GM12873 (cell line): Measurements from ENCODE around the gene SASH1.

Experiments used
- TF ChIP-seq, protein P1 (sequence below): IDR thresholded peaks from 2 replicates; pipeline ENCODE4 v1.5.1; 2012; ENCODE audit warnings: low read depth, mild to moderate bottlenecking, moderate library complexity, low read length, control low read depth; ENCODE audit not compliant: insufficient read depth; ENCODE audit errors: missing control alignments

SASH1 gene

DNA sequence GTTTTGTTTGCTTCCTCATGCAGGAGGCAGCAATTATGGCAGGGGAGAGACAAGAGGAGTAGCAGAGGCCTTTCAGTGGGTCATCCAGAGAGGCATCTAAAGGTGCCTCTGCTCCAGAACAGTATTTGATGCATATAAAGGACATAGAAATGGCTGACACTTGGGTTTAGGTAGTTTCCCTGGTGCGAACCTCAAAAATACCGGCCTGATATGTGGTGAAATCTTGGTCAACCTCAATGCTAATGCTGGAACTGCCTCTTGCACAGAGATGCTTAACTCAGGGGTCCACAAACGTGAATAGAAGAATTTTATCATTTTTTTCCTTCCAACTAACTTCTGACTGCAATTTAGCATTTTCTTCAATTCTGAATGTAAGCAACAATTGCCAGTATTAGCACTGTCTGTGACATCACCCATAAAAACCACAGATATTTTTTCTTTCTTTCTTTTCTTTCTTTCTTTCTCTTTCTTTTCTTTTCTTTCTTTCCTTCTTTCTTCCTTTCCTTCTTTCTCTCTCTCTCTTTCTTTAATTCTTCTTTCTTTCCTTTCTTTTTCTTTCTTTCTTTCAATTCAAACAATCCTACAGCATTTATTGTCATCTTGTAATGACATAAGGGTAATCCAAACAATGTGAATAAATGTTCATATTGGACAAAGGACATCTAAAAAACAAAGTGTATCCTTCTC lies 224.2 kb downstream of the SASH1 start:
- TF ChIP-seq, protein P1, sequence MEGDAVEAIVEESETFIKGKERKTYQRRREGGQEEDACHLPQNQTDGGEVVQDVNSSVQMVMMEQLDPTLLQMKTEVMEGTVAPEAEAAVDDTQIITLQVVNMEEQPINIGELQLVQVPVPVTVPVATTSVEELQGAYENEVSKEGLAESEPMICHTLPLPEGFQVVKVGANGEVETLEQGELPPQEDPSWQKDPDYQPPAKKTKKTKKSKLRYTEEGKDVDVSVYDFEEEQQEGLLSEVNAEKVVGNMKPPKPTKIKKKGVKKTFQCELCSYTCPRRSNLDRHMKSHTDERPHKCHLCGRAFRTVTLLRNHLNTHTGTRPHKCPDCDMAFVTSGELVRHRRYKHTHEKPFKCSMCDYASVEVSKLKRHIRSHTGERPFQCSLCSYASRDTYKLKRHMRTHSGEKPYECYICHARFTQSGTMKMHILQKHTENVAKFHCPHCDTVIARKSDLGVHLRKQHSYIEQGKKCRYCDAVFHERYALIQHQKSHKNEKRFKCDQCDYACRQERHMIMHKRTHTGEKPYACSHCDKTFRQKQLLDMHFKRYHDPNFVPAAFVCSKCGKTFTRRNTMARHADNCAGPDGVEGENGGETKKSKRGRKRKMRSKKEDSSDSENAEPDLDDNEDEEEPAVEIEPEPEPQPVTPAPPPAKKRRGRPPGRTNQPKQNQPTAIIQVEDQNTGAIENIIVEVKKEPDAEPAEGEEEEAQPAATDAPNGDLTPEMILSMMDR, result no peak

DNA sequence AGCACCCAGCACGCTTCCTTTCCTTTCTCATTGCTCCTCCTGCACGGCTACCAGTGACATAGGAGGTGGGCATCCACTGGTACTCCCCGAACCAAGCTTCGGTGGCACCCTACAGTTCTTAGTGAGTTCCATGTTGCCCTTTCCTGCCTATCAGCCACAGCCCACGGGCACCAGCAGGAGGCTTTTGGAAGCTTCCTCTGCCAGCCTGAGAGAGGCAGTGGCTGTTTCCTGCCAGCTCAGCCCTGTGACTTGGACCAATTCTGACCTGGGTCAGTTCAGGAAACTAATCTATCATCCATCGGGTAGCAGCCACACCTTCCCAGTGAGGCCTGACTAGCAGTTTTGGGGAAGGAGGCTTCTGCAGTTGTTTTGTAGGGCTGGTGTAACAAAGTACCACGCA lies 227.8 kb downstream of the SASH1 start:
- TF ChIP-seq, protein P1, result no peak

DNA sequence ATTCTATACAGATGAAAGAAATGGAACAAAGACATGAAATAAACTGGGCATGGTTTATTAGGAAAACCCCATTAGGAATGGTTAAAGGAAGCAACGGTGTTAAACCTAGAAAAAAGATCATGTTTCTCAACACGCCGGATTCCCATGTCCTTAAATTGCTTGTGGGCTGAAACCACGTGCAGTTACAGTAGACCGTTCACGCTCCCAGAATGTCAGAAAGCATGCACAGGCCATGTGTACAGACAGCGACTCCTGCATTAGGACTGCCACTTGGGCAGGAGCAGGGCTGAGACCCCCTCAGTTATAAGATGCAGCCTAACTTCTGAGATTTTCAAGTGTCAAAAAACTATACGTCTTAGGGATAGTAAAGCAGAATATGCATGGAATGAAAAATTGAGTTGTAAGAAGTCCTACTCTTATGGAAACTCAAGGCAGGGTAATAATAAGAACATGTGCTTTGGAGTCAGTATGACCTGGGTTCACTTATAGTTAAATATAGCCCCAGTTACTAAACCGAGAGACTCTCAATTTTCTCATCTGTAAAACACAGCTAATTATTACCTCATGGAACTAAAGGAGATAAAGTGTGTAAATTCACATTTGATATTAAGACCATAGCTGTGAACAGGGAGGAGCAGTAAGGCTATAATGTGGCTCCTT lies 230.2 kb downstream of the SASH1 start:
- TF ChIP-seq, protein P1, result no peak

DNA sequence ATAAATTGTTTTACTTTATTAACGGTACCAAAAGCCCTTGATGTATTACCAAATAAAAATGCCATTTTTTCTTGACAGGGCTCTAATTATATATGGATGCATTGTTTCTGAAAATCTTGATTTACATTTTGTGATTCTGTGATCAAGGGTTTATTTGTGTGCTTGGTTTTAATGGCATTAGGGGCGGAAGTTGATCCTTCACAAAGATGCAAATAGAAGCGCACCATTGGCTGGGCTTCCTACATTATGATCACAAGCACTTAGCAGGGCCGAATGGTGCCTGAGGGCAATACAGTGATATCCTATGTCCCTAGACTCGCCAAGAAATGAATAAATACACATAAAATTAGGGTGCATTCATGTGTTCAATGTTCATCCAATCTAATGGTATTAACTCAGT lies 231.3 kb downstream of the SASH1 start:
- TF ChIP-seq, protein P1, result no peak

DNA sequence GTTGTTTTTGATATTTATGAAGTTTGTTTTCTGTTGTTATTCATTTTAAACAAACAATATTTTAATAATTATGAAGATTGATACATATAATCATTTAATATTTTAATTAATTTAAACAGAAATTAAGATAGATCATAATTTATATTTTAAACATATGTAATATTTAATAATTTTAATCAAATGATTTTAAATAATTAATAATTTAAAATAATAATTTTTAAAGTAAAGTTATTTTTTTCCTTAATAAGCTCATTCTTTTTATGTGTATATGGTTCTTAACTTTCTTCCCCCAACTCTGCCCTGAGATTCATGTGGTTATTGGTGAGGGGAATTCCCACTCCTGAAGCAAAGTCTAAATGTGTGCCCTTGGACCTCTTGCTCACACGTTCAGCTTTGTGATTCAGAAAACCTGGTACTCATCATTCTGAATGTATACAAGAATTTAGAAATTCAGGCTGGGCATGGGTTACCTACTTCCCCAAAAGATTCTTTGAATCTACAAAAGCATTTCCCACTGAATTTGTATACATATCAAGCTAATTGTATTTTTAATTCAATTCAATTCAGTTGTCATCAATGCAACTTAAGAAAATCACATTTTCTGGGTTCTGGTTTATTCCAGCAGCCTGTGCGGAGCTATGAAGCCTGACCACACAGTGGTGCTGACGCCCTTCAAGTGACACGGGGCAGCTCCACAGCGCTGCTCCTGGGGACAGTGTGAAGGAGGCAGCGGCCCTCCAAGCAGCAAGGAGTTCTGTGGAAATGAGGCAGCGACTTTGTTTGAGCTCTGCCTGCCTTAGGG lies 235.2 kb downstream of the SASH1 start:
- TF ChIP-seq, protein P1, result peak; percentile 91

DNA sequence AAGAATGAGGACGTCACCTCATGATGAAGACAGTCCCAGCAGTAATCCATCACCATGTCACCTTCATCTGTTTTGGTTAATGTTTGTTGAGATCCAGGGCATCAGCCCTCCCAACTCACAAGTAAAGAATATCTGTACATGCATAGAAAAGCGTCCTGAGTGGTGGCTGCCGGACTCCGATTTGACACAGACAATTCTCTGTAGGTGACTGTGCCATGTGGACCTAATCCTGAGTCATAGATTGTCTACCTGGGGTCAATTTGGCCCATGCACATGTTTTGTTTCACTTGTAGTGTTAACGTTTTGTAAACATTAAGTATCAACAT lies 235.8 kb downstream of the SASH1 start:
- TF ChIP-seq, protein P1, result no peak
